T-helper 1 cell treated with Interleukin-12 subunit alpha and Interleukin-12 subunit beta and Interleukin-4 antibody, amounts not matched to agents 30 ng/mL and 1 ng/mL, for 36 hours (primary cell): ENCODE measurements around the gene PPIE. TPM values are rescaled to one million over a fixed set of nuclear protein-coding genes. Genes with fewer than 3 reads are reported as not detected.

Experiments used
- intact Hi-C: fragments of 100-400 bp; cut with micrococcal nuclease; formaldehyde crosslinking; loops from one replicate; pipeline ENCODE4 v1.15.1; 2024
- total RNA-seq: library from RNA; stranded (reverse); gene quantifications from 2 replicates; pipeline ENCODE4 v1.2.3, GENCODE V29; 2022

Gene PPIE
- total RNA-seq, 1 donor from 2014 or later = 61.3 TPM

DNA sequence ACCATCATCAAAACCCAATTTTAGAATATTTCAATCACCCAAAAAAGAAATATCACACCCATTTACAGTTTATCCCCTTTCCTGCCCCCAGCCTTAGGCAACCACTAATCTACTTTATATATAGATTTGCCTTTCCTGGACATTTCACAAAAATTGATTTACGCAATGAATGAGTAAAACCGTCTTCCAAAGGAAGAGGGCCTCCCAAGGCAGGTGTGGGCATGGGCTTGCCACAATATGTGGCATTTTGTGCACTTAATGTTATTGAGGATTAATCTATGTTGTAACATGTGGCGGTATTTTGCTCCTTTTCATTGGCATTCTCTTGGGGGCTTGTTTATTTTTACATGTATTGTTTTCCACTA lies 61.8 kb downstream of the PPIE start:
- intact Hi-C loops = no loop called here

GRCh38 chr1:39802496-39803260 lies 64.0 kb downstream of the PPIE start:
- intact Hi-C loops = no loop called here

DNA sequence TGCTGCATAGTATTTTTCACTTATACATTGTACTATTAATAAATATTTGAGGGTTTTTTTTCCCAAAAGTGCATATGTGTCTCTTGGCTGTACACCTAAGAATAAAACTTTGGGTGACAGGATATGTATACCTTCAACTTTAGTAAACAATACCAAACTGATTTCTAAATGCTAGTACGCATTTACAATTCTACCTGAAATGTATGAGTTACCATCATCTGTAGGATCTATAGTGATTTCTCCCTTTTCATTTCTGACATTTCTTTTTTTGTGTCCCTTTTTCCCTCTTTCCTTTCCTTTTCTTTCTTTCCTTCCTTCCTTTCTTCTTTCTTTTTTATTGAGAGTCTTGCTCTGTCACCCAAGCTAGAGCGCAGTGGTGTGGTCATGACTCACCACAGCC lies 66.7 kb downstream of the PPIE start:
- intact Hi-C loops = no loop called here

- intact Hi-C loops = no loop called here
Observed at GRCh38 chr1:39808784-39809517, 70.3 kb downstream of the PPIE start.

DNA sequence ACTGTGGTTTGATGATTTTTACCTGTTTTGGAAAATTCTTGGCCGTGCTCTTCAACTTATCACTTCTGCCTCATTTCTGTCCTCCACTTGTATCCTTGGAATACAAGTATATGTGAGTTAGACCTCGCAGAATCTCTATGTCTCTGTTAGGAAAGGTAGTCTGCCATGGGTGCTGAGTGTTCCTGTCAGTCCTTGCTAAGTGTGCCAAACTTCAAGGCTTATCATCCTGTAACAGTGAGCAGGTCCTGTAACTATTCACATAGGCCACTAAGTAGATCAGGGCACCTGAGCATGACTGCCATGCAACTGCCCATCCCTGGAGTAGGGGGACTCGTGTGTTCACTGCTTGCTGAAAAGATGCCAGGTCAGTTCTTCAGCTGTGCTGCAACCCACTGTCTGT lies 74.2 kb downstream of the PPIE start:
- intact Hi-C loops = no loop called here

Other genes with a start within 250 kb of the PPIE start
- 0.17 TPM in 1 of 2 replicates, not detected in the other for gene BMP8A, start 247.2 kb upstream of the PPIE start, total RNA-seq
- gene PABPC4, start 162.1 kb upstream of the PPIE start, total RNA-seq = 168 and 169 TPM in 2 replicates
- gene HEYL, start 99.2 kb upstream of the PPIE start, total RNA-seq = not detected in 2 replicates
- 0.56 and 1.1 TPM in 2 replicates for gene NT5C1A, start 66.8 kb upstream of the PPIE start, total RNA-seq
- 3.0 and 3.1 TPM in 2 replicates for gene HPCAL4, start 47.4 kb upstream of the PPIE start, total RNA-seq
- gene OXCT2, start 32.5 kb downstream of the PPIE start, total RNA-seq = 0.22 TPM in 1 of 2 replicates, not detected in the other
- gene BMP8B, start 50.0 kb downstream of the PPIE start, total RNA-seq = 0.12 and 0.22 TPM in 2 replicates
- 16.7 and 20.1 TPM in 2 replicates for gene TRIT1, start 144.6 kb downstream of the PPIE start, total RNA-seq
- 0.44 TPM in 1 of 2 replicates, not detected in the other for gene MYCL, start 163.0 kb downstream of the PPIE start, total RNA-seq
- gene MFSD2A, start 216.3 kb downstream of the PPIE start, total RNA-seq = 6.0 and 6.2 TPM in 2 replicates